Astrocyte (in vitro differentiated cells and primary cell): ENCODE measurements around the gene CKS1B. TPM values are rescaled to one million over a fixed set of nuclear protein-coding genes. Genes with fewer than 3 reads are reported as not detected.

Experiments
- DNase-seq: peaks from one replicate; pipeline ENCODE4 v3.0.0-alpha.2; 2010; ENCODE audit warnings: low read depth
- FAIRE-seq: peaks from 2 replicates; lab custom pipeline; 2011; peaks lifted over from hg19 to GRCh38; lab: Jason Lieb, UNC
- H2AFZ ChIP-seq: 2 replicates; pipeline ENCODE4 v1.6.0; 2012; ENCODE audit warnings: low read depth, low read length, inconsistent platforms
- H3K27ac ChIP-seq: 2 replicates; pipeline ENCODE4 v1.5.1; 2011; ENCODE audit warnings: low read depth, low read length, inconsistent platforms
- H3K27me3 ChIP-seq: 2 replicates; pipeline ENCODE4 v1.6.0; 2011; ENCODE audit warnings: low read length, inconsistent platforms; ENCODE audit not compliant: insufficient read depth
- H3K36me3 ChIP-seq: 2 replicates; pipeline ENCODE4 v1.5.1; 2011; ENCODE audit warnings: low read length, inconsistent platforms; ENCODE audit not compliant: insufficient read depth
- H3K4me1 ChIP-seq: 2 replicates; pipeline ENCODE4 v1.5.1; 2011; ENCODE audit warnings: low read length, inconsistent platforms; ENCODE audit not compliant: insufficient read depth
- H3K4me2 ChIP-seq: 2 replicates; pipeline ENCODE4 v1.6.0; 2012; ENCODE audit warnings: low read length, inconsistent platforms
- H3K4me3 ChIP-seq: 2 replicates; pipeline ENCODE4 v1.5.1; 2011; ENCODE audit warnings: low read depth, mild to moderate bottlenecking, low read length, inconsistent platforms; ENCODE audit not compliant: insufficient read depth
- H3K79me2 ChIP-seq: 2 replicates; pipeline ENCODE4 v1.6.0; 2012; ENCODE audit warnings: mild to moderate bottlenecking, low read length, inconsistent platforms; ENCODE audit not compliant: insufficient read depth
- H3K9ac ChIP-seq: 2 replicates; pipeline ENCODE4 v1.6.0; 2012; ENCODE audit warnings: mild to moderate bottlenecking, low read length, inconsistent platforms
- H3K9me3 ChIP-seq: 2 replicates; pipeline ENCODE4 v1.5.1; 2012; ENCODE audit warnings: low read depth, mild to moderate bottlenecking, low read length, inconsistent platforms; ENCODE audit not compliant: insufficient read depth
- H4K20me1 ChIP-seq: 2 replicates; pipeline ENCODE4 v1.6.0; 2012; ENCODE audit warnings: low read length, inconsistent platforms; ENCODE audit not compliant: insufficient read depth
- H3K27ac Mint-ChIP-seq: one replicate; pipeline ENCODE4 v1.8.0; 2021; ENCODE audit warnings: mild to moderate bottlenecking, mixed read lengths; ENCODE audit not compliant: unreplicated experiment
- H3K27me3 Mint-ChIP-seq: one replicate; pipeline ENCODE4 v1.8.0; 2021; ENCODE audit warnings: low read depth, mixed read lengths; ENCODE audit not compliant: unreplicated experiment
- H3K36me3 Mint-ChIP-seq: one replicate; pipeline ENCODE4 v1.8.0; 2021; ENCODE audit warnings: low read depth, mixed read lengths; ENCODE audit not compliant: unreplicated experiment
- H3K4me1 Mint-ChIP-seq: one replicate; pipeline ENCODE4 v1.8.0; 2021; ENCODE audit warnings: low read depth, mixed read lengths; ENCODE audit not compliant: unreplicated experiment
- H3K4me3 Mint-ChIP-seq: one replicate; pipeline ENCODE4 v1.8.0; 2021; ENCODE audit warnings: mild to moderate bottlenecking, moderate library complexity, mixed read lengths; ENCODE audit not compliant: unreplicated experiment
- H3K9me3 Mint-ChIP-seq: one replicate; pipeline ENCODE4 v1.8.0; 2021; ENCODE audit warnings: mild to moderate bottlenecking, mixed read lengths; ENCODE audit not compliant: unreplicated experiment
- CTCF ChIP-seq: IDR thresholded peaks from 2 replicates; pipeline ENCODE4 v1.5.1; 2011; ENCODE audit warnings: low read depth, mild to moderate bottlenecking, inconsistent platforms, low read length, moderate library complexity; ENCODE audit not compliant: insufficient read depth
- EZH2 ChIP-seq: IDR thresholded peaks from 2 replicates; pipeline ENCODE4 v1.6.1; 2012; ENCODE audit warnings: mild to moderate bottlenecking, low read length, inconsistent platforms; ENCODE audit not compliant: insufficient read depth
- total RNA-seq: library from RNA; stranded (reverse); gene quantifications from 2 replicates; pipeline ENCODE4 v1.2.1, GENCODE V29; 2021

Gene CKS1B
- total RNA-seq, 1 donor from 2014 or later: 37.9 TPM

GRCh38 chr1:155017946-155018316 lies 43.5 kb downstream of the CKS1B start:
- Mint-ChIP-seq H3K36me3 (peaks cover 3% of the 10 kb centered on the region), H3K9me3 (no peaks in the 10 kb centered on the region), H3K27me3 (no peaks in the 10 kb centered on the region), H3K27ac (peak overlapping the region; percentile 34), H3K4me3 (peak overlapping the region; percentile 45), H3K4me1 (peaks cover 31% of the 10 kb centered on the region)
- H2AFZ ChIP-seq: no peak overlapping the region
- H3K4me3 ChIP-seq: no peak overlapping the region
- H3K9ac ChIP-seq: peak overlapping the region; percentile 46
- peaks cover 9% of the 10 kb centered on the region for H3K4me1 ChIP-seq
- peak overlapping the region; percentile 78 for H3K4me2 ChIP-seq
- no peak overlapping the region for H3K27ac ChIP-seq
- H3K36me3 ChIP-seq: no peaks in the 10 kb centered on the region
- FAIRE-seq (no peak), DNase-seq (no peak)
- no peaks in the 10 kb centered on the region for H3K9me3 ChIP-seq
- H4K20me1 ChIP-seq: peaks cover 25% of the 10 kb centered on the region
- H3K79me2 ChIP-seq: no peaks in the 10 kb centered on the region
- TF ChIP-seq EZH2 (no peak), CTCF (no peak)
- no peaks in the 10 kb centered on the region for H3K27me3 ChIP-seq

DNA sequence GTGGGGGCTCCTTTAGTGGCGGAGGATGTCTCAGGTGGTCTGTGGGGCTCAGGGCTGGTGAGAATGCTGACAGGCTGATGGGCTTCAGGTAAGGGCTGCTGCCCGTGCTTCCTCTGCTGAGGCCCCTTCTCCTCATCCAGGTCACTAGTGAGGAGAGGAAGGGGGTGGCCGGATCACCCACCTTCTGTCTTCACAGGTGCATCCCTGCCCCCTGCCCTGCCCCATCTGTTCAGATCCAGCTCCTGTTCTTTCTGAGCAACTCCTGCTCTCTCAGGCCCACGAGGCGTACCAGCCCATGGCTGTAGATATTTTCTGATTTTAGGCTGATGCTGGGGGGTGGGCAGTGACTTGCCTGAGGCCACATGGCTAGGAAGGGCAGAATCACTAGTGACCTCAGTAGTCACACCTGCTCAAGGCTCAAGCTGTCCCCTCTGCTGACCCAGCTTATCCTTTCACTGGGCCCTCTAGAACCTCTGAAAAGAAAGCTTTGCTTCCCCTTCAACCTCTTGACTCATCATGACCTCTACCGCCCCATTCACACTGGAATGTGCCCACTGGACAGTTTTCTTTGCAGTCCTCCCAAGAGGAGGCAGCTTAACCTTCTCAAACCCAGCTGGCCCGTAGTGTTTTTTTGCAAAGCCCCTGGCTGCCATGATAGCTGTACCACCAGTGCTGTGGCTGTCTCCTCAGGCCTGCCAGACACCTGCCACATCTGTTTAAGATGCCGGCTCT lies 44.3 kb downstream of the CKS1B start:
- Histone ChIP-seq H3K27me3 (no peaks in the 10 kb centered on the region), H3K9ac (no peak overlapping the region), H2AFZ (no peak overlapping the region), H3K9me3 (no peaks in the 10 kb centered on the region), H3K4me1 (peaks cover 9% of the 10 kb centered on the region), H3K4me3 (no peak overlapping the region), H3K4me2 (no peak overlapping the region), H3K27ac (no peak overlapping the region), H3K36me3 (no peaks in the 10 kb centered on the region), H4K20me1 (peaks cover 19% of the 10 kb centered on the region), H3K79me2 (no peaks in the 10 kb centered on the region)
- no peak for FAIRE-seq
- H3K4me1 Mint-ChIP-seq: peaks cover 29% of the 10 kb centered on the region
- no peaks in the 10 kb centered on the region for H3K27me3 Mint-ChIP-seq
- H3K36me3 Mint-ChIP-seq: no peaks in the 10 kb centered on the region
- TF ChIP-seq CTCF (no peak), EZH2 (no peak)
- no peak overlapping the region for H3K4me3 Mint-ChIP-seq
- H3K9me3 Mint-ChIP-seq: no peaks in the 10 kb centered on the region
- no peak for DNase-seq
- peak overlapping the region; percentile 10 for H3K27ac Mint-ChIP-seq
